ENCODE data around the gene NUDCD3.

The NUDCD3 gene

DNA sequence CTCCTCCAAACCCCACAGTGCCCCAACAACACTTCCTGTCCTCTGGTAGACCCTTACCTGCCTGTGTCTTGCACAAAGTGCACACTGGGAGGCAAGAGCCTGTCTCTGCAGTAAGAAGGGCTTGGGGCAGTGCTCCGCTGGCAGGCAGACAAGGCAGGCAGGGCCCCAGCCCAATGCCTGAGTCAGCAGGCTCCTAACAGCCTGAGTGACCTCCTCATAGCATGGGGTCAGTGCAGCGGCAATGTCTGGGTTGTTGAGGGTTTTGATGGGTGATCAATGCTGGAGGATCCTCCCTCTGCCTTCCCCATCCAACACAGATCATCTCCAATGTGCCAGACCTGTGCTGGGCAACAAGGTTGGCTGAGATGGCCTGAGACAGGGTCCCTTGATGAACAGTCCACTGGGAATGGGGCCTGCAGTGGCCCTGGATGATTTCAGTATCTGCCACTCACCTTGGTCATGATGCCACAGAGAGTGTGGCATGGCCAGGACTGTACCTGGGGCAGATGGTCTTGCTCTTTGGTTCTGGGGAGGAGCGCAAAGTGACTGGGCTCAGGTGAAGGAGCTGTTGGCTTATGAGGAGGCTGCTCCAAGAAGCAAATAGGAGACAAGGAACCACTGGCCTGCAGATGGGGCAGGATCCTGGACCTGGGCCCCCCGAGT is 109.5 kb downstream of the NUDCD3 start:
- no peak for DNase-seq

DNA sequence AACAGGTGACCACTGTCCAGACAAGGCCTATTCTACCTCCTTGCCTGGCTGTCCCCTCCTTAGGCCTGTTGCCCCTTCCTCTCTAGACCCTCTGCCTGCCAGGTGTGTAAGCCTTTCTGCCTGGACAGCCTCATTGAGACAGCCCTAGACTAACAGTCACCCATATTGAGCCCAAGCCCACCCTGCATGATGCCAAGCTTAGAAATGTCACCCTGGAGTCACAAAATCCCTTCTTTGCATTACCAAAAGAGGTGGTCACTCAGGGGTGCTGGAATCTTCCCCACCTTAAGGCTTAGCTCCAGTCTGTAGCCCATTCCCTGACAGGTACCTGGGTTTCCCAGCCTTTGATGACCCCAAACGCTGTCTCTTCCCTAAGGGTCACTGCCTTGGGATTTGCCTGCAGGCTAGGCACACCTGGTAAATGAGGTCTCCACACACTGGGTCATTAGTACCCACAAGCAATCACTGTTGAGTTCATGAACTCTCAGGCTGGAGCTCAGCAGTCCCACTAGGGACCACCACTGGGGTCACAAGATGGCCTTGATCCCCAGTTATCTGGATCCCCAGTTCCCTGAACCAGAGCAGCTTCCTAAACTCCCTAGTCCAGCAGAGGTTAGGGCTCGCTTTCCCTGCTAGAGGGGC is 110.1 kb downstream of the NUDCD3 start:
- DNase-seq: no peak

DNA sequence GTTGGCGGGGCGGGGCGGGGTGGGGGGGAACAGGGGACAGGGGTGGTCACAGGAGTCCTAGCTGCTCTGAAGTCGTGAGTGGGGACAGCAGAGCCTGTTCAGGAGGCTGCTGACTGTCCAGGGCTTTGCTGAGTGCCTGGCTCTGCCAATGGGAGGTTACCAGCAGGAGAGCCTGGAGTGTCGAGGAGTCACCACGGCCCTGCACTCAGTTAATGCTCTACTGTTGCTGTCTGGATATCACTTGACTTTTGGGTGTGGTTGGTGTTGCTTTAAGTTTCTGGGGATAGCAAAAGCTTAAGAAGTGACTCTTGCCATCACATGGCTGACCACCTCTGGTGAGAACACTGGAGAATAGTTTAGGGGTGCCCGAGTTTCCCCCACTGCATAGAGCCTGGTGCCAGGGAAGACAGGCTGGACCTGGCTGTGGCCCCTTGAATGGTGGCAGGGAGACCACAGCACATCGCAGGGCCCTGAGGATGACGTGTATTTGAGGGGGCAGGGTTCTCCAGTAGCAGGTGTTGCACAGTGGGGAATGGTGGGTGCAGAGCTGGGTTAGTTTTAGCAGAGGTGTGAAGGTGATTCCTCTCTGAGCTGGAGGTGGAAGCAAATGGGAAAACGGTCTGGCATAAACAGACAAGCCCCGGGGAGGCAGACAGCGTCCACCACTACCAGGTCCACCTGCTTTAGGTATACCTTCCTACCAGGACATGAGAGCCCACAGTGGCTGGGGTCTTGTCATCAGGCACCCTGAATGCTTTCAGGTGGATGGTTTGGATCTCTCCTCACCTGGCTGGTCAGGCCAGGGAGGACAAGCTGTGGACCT is 110.9 kb downstream of the NUDCD3 start:
- no peak for DNase-seq

DNA sequence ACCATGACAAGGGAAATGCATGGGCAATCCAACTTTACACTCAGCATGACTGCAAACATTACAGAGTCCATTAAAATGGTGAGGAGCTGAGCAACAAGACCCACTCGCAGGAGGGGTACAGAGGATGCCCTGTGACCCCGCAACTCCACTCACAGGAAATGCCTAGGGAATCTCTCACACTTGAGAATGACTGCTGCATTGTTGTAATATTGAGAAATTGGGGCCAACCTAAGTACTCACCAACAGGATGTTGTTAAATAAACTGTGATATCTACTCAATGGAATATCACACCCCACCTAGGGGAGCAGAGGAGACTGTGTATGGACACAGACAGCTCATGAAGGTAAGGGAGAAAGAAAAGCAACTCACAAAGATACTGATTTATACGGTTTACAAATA is 111.7 kb downstream of the NUDCD3 start:
- no peak for DNase-seq

DNA sequence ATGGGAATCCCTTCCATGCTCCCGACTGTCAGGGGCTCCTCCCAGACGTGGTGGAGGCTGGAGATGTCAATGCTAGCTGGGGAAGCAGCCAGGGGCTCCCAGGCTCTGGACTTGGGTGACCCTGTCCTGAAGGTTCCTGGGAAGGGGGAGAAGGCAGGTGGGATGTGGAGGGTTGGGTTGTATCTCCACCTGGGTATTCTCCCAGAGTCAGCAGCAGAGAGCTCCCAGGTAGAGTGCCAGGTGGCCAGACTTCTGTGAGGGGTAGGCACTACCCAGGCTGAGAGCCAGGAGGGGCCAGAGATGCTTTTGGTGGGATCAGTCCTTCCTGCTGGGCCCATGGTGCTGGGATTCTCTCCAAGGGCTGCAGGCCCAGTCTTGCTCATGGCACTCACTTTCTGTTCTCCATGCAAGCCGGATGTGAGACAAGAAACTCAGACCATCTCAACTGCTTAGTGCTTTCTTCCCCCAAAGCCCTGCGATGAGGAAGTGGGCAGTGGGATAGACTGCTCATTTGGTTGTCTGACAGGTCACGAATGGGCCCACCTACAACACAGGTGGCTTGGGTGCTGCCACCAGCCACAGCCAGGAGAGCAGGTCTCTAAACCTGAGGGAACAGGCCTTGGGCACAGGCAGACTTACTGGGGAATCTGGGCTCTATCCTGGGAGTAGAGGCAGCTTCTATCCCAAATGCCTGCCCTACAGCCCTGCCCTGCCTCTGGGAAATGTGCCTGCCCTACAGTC is 112.6 kb downstream of the NUDCD3 start:
- no peak for DNase-seq

DNA sequence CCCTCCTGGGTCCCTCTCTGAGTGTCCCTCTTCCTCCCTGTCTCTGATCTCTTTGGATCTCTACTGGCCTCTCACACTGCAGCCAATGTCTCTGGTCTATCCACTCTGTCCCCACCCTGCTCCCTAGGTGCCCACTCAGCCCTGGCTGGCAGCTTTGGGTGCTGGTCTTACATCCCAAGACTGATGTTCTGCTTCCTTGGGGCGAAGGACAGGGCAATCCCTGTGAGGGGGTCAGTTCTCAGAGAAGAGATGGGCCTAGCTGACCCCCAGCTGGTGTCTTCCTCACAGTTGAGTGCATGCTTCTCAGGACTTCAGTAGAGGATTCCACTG is 113.4 kb downstream of the NUDCD3 start:
- DNase-seq: no peak

DNA sequence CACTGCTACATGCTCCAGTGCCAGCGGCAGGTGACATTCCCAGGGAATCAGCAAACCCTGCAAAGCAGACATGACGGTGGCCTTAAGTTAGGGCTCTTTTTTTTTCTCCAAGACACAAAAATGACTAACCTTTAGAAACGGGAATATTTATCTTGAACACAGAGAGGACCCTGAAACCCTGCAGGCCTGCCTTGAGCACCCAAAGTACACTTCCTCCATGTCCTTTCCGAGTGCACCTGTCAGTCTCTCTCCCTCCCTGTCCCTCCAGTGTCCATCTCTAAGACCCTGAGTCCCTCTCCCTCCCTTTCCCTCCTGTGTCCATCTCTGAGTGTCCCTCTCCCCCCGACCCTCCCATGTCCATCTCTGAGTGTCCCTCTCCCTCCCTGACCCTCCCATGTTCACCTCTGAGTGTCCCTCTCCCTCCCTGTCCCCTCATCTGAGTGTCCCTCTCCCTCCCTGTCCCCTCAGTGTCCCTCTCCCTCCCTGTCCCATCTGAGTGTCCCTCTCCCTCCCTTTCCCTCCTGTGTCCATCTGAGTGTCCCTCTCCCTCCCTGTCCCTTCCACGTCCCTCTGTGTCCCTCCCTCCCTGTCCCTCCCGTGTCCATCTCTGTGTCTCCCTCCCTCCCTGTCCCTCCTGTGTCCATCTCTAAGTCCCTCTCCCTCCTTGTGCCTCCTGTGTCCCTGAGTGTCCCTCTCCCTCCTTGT is 113.9 kb downstream of the NUDCD3 start:
- DNase-seq: no peak

DNA sequence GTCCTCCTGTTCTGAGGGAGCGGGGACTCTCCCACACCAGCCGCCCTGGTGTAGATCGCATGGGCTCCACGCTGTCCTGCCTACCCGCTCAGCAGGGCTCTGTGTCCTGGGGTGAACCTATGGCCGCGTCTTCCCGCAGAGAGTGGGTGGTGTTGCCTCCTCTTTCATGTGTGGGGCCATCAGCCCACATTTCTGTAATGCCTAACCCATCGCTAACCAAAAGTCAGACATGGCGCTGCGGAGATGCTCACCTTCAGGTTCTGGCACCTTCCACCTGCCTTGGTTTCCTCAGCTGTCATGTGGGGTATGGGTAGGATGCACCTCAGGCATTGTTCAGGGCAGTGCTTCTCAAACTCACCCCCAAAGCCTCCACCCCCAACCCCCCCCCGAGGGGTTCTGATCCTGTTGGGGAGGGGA is 114.5 kb downstream of the NUDCD3 start:
- no peak for DNase-seq

DNA sequence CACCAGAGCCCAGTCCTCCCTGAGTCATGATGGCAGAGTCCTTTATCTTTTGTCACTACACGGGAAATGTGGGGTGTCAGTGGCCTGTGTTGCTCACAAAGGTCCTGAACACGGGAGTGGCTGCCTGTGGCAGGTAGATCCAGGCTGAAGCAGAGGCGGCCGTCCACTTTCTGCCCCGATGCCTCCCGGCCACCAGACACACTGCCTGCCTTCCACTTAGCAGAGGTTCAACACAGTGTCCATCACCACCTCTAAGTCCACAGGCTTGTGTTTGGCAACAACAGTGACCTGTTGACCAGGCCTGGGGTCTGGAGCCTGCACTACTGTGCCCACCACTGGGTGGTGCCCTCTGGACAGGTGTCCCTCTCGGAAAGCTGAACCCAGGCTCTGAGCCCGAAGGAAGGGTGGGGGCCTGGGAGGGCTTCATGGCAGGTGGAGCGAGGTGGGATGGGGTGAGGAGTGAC is 115.2 kb downstream of the NUDCD3 start:
- DNase-seq: no peak

DNA sequence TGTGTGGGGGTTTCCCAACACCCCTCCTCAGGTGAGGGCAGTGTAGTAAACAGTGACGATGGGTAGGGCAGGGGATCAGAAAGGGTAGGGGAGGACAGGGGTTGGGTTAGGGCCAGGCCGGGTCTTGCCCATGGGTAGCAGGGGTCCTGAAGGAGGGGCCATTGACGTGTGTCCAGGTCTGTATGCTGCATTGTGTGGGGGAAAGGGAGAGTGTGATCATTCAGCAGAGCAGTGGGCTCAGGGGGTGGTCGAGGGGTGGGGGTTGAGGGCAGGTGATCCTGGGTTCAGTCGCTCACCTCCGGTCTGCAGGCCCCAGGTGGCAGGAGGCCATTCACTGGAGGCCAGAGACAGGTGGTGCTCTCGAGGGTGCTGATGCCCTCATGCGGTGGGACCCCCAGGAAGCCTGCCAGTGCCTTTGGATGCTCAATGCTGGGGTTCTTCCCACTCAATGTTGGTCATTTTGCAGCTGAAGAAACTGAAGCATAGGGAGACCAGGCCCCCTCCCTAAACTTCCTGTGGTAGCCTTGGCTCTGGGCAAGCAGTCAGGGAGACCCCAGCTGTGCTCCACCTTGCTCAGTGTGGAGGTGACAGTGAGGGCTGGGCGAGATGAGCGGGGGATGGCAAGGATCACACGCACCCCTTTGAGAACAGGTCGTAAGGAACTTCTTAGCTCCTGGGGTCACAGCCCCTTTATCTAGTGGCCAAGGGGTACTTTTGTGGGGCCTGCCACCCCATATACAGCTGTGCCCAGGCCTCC is 116.3 kb downstream of the NUDCD3 start:
- DNase-seq: no peak

DNA sequence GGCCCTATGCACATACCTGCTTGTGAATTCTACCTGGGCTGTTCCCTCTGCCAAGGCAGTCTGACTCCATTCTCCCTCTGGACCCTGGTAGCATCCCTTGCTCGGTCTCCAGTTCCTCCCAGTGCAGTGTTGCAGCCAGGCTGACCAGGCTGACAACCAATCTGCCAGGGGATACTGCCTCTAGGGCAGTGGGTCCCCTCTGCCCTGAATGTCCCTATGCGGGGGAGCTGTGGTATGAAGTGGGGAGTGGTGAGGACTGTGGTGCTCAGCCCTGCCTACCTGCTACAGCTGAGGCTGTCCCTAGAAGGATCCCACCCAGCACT is 117.1 kb downstream of the NUDCD3 start:
- no peak for DNase-seq

DNA sequence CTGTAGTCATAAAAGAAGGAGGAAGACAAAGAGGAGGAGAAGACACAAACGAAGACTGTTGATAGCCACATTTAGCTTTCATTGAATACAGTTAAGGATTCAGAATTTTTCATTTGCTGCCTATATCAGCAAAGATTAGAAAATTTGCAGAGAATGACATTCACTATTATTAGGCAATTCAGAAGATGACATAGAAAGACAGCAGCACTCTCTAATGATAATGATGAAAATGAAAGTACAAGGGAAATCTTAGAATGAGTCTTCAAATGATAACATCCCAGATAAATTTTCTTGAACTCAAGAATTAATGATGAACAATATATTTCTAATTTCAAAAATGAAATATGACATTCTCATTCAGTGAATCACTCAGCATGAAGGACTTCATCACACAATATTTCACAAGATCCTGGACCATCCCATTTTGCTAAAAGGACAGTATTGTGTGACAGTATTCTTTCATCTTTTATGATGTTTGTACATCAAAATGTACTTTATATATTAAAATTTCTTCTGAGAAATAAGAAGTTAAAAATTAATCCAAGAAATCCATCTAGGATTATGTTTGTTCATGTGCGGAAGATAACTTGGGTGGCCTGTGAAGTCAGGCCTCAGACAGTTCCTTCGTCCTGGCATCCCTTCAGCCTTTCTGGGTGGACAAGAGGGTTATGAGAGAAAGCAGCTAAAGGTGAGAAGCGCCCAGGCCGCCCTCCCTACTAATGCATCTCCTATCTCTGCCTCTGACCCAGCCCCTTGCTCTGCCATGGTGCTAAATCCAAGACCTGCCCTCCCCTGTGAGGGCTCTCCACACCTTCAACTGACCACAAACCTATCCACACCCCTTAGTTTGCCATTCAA is 117.7 kb downstream of the NUDCD3 start:
- no peak for DNase-seq

DNA sequence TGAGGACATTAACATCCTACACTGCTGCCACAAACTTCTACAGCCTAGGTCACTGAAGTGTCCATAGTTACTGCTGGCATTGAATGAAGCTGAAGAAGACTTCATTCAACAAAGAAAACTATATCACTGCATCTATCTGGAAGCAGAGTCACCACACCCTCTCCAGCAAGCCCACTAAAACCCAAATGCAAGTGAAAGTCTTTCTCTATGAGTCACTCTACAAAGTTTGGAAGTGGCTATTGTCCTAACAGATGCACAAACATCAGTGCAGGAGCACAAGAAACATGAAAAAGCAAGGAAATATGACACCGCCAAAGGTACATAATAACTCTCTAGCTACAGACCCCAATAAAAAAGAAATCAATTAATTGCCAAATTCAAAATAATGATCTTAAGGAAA is 121.6 kb downstream of the NUDCD3 start:
- DNase-seq: no peak

DNA sequence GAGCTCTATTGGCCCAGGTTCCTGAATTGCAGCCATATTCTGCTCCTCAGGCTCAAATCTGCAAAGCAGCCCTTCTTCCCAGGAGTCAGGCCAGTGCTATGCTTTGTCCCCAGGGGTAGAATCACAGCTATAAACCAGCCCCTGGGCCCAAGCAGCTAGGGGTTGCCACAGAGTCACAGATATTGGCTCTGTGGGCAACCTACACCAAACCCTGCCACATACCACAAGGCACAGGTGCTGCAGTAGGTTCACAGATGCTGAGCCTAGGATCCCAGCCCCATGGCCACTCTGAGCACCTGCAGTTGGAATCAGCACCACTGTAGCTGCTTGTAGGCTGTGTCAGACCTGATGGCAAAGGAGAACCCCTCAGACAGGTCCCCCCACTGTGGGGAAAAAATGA is 122.0 kb downstream of the NUDCD3 start:
- DNase-seq: no peak

DNA sequence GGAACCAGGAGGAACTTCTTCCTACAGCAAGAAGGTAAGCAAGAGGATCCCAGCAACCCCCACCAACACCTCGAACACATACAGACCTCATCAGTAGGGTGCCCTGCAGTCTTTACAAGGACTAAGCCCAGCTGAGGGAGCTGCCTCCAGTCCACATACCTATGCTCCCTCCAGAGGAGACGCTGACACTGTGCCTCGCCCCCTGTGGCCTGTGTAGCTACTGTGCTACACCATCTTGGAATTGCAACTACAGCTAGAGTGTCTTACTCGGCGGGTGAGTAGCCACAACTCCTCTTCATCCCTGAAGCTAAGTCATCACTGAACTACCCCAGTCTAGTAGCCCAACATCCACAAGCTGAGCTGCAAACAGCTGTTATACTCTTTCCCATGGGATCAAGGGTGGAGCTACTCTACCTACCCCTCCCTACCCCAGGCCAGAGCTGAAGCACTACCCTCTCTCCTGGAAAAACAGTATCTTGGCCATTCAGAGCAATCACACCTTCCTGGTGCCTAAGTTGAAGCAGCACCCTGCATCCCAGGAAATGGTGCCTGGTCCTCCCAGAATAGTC is 122.9 kb downstream of the NUDCD3 start:
- no peak for DNase-seq

DNA sequence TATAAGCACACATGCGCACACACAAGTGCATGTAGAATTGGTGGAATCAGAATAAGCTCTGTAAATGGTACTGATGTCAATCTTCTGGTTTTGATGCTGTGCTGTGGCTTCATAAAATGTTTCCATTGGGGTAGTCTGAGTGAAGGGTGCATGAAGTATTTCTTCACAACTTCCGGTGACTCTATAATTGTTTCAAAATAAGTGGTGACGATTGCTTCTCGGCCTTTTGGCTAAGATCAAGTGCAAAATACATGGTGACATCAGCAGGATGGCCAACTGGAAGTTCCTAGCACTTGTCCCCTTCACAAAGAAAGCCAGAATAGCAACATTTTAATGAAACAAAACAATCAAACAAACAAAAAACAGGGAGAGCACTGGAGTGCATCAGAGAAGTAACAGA is 123.5 kb downstream of the NUDCD3 start:
- DNase-seq: no peak

DNA sequence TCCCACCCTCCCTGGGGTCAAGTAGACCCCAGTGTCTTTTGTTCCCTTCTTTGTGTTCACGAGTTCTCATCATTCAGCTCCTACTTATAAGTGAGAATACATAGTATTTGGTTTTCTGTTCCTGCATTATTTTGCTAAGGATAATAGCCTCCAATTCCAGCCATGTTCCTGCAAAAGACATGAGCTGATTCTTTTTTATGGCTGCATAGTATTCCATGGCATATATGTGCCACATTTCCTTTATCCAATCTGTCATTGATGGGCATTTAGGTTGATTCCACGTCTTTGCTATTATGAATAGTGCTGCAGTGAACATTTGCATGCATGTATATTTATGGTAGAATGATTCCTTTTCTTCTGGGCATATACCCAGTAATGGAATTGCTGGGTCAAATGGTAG is 136.8 kb downstream of the NUDCD3 start:
- no peak for DNase-seq

DNA sequence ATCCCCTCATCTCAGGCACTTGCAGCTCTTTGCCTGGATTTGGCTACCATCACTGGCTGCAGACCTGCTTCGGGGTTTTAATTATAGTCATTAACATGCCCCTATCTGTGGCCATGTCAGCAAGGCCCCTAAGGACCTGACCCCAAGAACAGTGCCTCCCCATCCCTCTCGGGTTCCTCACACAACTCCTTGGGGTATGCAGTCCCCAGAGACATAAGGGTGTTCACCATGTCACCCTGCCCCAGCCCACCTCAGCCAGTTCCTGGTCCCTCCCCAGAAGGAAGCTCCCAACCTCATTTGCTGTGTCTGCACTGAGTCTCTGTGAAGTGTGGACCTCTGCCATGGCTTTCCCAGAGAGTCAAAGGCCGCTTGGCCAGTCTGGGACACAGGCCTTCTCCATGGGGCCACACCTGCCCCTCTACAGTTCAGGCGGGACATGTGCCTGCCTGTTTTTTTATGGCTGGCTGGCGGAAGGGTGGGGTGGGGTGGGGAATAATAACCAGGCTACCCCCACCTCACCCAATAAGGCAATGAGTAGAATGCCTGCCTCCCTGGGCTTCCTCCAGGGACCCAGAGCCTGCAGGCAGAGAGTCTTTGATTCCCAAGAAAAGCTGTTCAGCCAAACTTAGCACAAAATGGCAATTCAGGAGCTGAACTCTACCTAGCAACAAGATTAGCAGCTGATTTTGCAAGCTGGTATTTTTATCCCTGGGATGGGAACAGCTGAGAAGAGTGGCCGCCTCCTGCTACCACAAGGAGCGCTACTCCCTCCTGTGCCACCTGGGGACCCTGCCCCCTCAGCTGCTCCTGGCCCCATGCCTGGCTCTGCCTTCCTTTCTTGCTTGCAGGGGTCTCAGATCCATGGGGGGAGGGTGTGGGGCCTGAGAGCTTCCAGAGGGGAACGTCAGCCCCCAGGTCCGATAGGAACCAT is 141.3 kb downstream of the NUDCD3 start:
- no peak for DNase-seq

DNA sequence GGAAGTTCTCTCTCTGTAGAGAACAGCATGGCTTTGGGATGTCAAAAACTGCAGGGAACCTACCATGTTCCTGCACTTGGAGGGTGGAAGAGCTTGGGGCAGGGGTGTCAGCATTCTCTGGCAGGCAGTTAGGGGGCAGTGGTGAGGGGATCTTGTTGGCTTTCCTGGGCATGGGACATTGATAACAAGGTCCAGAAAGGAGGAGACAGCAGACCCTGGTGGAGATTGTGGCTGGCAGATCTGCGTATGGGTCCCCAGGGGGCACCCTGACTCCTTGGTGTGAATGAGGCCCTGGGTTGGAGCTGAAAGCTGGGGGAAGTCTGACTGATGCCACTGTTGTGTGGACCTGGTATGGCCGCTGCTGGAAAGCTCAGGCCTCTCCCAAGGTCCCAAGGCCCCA is 142.2 kb downstream of the NUDCD3 start:
- no peak for DNase-seq

Data from GDM1 (cell line).